HUDEP-2 (cell line): ENCODE measurements around the gene DBNL.

Source experiments
- DNase-seq, 76 experiments: peaks; one replicate each; lab custom pipeline; 2025; ENCODE audit not compliant: unreplicated experiment in 76 of 76; lab: John Stamatoyannopoulos, UW

DBNL gene

DNA sequence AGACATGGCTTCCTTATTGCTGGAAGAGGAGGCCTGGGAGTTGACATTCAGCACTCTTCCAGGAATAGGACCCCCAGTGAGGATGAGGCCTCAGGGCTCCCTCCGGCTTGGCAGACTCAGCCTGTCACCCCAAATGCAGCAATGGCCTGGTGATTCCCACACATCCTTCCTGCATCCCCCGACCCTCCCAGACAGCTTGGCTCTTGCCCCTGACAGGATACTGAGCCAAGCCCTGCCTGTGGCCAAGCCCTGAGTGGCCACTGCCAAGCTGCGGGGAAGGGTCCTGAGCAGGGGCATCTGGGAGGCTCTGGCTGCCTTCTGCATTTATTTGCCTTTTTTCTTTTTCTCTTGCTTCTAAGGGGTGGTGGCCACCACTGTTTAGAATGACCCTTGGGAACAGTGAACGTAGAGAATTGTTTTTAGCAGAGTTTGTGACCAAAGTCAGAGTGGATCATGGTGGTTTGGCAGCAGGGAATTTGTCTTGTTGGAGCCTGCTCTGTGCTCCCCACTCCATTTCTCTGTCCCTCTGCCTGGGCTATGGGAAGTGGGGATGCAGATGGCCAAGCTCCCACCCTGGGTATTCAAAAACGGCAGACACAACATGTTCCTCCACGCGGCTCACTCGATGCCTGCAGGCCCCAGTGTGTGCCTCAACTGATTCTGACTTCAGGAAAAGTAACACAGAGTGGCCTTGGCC is 16.6 kb downstream of the DBNL start:
- no peak for DNase-seq

DNA sequence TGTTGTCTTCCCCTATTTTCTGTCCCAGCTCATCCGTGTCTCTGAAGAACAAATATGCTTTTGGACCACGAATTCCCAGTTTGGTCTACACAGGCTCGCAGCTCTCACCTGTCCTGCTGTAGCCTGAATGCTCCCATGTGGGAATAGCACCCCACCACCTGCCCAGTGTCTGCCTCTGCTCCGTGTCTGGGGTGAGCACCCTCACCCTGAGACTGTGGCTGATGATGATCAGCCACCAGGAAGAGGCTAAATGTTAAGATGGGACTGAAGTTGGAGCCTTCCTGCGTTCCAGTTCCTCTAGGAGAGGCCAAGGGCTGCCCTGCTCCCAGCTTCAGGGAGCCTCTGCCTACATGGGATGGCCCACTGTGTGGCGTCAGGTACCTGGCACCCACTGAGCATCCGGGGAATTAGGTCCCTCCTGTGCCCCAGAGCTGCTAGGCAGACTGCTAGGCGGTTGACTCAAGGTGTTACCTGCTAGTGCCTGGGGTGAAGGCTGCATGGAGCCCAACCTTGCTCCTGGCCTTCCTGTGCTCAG is 17.2 kb downstream of the DBNL start:
- DNase-seq, result no peak

DNA sequence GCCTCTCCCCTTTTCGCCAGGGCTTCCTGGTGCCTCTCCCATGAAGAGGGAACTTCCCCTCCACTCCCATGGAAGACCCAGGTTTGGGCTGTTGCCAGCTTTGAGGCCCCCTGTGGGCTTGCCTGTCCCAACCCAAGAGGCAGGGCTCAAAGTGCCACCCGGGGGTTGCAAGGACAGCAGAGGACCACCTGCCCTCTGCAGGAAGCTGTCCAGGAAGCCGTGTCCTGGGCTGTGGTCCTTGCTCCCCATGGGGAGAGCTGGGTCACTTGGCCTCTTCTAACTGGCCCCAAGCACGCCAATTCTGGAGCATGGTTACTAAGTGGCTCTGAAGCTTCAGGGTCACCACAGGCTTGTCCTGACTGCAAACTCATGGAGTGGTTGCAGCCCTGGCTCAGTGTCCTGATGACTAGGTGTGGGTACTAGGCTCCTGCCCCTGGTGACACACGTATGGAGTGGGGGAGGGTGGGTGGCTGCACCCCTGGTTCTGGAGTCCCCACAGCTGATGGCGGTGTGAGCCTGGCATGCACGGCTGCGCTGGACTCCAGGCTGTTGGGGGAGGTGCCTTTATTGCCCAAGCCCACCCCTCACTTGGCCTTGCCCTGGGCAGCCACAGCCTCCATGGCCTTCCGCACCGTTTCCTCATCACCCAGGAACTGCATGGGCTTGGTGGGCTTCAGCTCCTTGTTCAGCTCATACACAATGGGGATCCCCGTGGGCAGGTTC is 17.8 kb downstream of the DBNL start:
- DNase-seq, result no peak

DNA sequence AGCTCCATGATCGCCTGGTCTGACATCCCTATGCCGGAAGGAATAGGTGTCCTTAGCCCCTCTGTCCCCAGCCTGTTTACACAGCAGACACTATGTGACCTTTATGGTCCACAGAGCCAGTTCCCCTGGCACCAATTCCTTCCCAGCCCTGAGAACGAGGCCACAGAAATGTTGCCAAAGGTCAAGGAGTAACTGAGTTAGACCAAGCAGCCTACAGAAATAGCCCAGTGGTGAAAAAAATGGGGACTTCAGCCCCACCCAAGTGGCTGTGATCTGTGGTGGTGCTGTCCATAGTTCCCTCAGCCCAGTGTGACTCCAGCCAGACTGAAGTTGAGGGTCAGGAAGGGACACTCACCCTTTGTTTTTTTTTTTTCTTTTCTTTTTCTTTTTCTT is 18.4 kb downstream of the DBNL start:
- no peak for DNase-seq

DNA sequence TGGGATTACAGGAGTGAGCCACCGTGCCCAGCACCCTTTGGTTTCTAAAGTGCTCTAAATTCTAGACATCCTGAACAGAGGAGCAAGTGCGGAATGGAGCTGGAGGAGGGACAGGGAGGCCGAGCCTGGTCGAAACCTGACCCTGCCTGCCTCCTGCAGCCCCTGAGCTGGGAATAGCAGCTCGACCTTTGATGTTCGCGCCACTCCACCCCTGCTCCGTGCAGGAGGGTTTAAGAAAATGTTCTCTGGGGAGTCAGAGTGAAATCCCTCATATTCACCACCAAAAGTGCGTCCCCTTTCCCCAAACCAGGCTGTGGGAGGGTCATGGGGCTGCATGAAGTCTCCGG is 19.0 kb downstream of the DBNL start:
- no peak for DNase-seq

DNA sequence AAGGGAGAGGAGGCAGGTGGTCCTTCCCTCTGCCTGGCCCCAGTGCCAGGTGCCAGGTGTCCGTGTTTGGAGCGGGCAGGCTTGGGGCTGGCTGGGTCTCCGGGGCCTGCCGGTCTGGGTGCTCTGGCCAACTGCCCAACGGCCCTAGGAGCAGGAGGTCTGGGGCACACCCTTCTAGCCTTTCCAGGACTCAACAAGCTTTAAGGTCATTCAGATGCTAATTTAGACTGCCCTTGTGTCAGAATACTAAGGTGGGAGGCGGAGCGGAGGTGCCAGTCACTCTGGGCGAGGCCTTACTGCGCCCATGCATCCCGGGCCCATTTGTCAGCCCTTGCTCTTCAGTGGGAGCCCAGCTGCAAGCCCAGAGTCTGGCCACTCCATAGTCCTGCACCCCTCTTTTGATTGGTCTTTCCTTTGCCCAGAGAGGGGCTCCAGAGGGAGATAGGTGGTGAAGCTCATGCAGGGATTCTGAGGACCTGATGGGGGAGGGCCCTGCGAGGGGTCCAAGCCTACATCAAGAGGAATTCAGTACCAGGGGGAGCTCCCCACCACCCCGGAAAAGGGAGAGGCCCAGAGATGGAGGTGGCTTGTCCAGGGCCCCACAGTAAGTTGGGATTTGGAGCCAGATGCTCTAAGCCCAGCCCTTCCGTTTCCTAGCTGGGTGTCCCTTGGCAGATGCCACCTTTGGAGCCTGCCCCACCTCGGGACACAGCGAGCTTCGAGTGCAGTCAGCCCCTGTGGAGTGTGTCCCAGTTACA is 19.6 kb downstream of the DBNL start:
- DNase-seq, result no peak

DNA sequence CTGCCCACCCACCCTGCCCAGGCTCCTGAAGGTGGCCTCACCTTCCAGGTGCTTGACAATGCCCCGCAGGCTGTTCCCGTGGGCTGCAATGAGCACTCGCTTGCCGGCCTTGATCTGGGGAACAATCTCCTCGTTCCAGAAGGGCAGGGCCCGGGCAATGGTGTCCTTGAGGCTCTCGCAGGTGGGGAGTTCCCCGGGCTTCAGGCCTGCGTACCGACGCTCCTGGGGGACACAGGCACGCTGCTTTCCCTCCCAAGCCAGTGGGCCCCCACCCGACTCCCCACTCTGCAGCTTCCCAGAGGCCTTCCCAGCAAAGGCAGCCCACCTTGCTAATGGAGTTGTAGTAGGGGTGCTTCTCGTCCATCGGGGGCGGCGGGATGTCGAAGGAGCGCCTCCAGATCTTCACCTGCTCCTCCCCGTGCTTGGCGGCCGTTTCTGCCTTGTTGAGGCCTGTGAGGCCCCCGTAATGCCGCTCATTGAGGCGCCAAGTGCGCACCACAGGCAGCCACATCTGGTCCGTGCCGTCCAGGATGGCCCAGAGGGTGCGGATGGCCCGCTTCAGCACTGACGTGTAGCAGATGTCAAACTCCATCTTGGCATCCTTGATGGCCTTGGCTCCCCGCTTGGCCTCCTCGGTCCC is 20.4 kb downstream of the DBNL start:
- DNase-seq, result no peak

DNA sequence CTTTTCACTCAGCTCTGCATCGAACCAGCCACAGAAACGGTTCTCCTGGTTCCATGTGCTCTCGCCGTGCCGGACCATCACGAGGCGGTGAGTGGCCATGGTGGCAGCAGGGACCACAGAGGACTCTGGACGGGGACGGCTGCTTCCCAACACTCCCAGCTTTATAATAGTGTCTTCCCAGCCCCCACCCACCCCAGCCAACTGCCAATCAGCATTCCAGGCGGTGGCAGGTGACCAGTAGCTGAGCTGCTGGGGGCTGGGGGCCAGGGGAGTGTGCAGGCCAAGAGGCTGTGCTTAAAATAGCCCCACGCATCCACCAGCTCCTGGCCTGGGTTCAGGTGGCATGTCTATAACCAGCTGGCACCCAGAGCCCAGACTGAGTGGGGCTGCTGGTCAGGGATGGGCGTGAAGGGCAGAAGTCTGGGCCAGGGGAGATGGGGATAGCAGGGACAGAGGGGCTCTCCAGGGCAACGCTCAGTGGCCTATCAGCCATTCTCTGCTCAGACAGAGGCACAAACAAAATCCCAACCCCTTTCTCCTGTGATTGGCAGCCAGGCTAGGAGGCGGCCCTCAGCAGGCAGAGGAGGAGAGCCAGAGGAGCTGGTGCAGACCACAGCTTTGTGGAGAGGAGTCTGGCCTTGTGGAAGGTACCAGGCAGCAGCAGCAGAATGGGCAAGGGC is 21.1 kb downstream of the DBNL start, which contains the start of gene PGAM2:
Gene PGAM2 (minus strand): TSS at position 137 of the 680 bp plus-strand sequence. CDS start 38 bp downstream, at position 99.
- DNase-seq, result peak in 1 of 76 experiments; percentile 16

DNA sequence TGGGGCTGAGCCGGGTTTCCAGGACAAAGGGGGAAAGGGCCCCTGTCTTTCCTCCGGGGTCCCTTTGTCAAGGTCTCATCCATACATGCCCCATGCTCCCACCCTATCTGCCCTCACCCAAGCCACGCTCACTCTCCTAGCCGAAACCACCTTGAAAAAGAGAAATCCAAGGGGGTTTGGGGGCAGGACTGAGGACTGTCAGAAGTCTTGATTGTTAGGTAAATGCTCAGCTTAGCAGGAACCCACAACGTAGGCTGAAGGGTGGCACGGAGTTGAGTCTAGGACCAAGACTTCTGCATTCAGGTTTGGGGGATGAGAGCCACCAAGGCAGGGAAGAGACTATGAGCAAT is 21.6 kb downstream of the DBNL start:
- DNase-seq, result no peak

DNA sequence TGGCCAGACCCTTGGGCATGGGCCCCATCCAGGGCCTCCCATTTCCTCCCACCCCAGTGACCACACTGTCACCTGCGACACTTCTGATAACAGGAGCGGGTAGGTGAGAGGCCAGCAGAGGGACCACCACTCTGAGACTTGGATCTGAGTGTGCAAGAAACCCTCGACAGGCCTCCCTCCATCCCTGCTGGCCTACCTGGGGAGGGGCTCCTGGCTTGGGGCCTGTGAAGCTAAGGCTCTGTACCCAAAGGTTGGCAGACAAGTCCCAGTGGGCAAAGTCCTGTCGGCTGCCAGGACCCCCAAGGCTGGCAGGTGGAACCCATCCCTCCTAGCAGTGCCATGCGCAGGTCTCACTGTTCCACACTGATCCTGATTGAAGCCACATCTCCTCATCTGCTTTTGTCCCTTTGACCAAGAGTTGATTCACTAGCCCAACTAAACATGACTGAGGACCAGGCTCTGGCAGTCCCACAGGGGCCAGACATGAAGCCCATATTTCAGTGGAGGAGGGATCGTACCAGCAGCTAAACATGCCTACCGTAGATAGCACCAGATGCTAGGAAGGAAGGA is 22.1 kb downstream of the DBNL start:
- no peak for DNase-seq

DNA sequence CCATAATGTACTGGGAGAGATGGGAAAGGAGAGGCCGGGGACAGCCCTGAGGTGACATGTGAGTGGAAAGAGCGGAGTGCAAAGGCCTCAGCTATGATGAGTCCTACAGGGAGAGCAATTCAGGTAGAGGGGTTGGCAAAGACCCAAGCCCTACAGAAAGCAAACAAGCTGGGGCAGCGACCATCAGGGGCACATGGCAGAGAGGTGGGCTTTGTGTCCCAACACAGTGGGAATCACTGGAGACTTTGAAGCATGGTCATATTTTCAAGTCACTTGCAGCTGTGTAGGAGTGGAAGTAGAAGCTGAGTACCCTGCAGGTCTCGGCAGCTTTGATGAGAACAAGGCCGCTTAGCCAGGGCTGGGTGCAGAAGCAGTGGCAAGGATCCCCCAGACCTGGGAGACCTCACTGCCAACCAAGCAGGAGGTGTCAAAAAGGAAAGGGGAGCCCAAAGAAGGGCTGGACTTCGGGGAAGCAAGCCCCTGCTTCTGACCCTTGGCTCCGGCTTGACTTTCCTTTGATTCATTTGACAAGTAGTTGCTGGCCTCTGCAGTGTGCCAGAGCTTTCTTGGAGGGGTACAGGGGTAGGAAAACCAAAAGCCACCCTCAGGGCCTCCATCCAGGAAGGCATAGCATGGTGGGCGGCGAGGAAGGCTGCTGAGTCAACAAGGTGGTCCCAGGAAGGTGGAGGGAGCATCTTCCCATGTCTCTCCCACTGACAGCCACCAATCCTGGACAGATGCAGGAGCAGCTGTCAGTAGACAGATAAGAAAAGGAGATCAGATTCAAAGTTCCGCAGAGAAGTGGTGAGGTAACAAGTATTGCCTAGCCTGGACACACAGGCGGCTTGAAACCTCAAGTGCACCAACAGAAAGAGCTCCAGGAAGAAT is 22.8 kb downstream of the DBNL start:
- DNase-seq, result no peak

DNA sequence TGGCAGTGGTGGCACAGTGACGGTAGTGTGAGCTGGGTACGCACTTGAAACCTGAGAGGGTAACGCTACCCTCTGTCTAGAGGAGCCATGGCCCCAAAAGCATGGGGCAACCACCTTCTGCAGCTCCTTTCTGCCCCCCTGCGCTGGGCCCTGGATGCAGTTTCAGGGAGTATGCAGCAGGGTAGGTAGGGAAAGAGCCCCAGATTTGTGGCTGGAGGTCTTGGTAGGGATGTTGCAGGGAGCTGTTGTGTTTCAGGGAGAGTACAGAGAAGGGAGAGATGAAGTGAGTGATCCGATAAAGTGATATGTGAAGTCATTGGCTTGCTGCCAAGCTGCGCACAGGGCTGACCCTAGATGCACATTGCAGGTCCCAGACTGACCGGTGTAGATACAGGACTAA is 23.6 kb downstream of the DBNL start:
- DNase-seq, result peak in 3 of 76 experiments; percentile 10 to 28 (median 26)

DNA sequence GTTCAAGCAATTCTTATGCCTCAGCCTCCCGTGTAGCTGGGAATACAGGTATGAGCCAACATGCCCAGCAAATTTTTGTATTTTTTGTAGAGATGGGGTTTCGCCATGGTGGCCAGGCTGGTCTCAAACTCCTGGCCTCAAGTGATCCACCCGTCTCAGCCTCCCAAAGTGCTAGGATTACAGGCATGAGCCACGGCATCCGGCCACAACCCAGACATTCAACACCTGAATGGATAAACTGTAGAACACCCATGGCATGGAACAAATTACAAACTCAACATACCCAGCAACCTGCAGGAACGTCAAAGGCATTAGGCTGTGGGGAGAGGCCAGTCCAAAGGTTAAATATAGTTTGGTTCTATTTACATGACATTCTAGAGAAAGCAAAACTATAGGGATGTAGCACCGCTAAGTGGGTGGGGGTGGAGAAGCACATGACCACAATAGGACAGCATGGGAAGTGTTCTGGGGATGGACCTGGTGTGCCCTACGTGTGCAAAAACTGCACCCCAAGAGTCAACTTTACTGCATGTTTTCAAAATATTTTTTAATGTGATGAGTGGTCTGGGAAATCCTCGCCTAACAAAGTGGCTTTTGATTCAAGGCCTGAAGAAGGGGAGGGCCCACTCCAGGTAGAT is 27.3 kb downstream of the DBNL start:
- DNase-seq, result no peak

DNA sequence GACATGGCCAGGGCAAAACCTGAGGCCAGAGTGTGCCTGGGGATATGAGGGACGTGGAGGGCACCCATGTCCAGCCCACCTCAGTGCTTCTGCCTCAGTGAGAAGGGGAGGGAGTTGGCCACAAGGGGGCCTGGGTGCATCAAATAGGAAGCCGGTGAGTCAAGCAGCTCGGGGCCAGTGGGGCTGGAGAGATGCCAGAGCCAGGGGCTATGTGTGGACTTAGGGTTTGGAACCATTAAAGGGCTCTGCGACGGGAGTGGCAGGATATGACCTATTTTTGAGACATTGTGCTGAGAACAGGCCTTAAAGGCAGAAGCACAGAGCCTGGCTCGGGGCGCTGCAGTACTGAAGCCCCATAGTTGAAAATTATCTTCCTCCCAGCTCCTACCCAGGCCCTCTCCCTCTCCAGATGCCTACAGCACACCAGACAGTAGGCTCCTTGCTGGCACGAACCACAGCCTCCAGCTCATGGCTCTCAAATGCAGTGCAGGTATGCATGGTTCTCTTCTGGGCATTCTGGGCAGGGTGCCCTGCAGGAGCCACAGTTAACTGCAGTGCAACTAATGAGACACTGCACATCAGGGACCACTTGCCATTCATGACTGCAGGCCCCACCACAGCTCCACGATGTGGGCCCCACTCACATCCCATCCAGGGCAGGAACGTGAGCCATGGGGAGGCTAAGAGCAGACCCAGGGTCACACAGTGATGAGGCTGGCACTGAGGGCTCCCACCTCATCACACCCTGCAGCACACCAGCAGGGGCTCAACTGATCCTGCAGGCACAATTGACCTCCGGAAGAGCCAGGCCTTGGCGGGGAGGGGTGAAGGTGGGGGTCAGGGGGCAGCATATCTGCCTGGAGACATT is 28.1 kb downstream of the DBNL start:
- DNase-seq, result peak in 50 of 76 experiments; percentile 3 to 63 (median 29)

DNA sequence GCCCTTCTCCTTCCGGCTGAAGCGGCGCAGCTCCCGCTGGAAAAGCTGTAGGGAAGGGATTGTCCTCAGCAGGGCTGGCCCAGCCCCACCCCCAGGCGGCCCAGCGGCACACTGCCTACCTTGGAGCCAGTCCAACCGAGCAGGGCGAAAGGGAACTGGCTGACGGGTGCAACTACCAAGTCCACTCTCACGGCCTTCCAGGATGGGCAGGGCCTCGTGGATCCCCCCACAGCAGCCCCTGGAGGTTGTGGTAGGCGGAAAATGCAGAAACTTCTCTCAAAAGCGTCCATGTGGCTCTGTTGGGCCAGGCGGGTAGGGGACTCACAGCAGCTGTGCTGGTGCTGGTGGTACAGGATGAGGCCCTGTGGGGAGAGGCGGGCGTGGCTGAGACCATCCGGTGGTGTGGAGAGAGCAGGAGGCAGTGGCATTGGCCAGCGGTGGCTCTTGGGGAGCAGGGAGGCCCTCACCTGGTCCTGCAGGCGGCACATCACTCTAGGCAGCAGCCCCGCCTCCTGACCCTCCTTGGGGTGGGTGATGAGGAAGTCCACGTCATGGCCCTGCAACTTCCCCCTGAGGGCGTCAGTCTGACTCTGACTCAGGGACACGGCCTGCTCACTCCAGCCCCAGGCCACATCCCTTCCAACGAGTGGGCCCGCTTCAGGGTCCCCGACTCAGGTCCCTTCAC is 29.3 kb downstream of the DBNL start:
- no peak for DNase-seq

DNA sequence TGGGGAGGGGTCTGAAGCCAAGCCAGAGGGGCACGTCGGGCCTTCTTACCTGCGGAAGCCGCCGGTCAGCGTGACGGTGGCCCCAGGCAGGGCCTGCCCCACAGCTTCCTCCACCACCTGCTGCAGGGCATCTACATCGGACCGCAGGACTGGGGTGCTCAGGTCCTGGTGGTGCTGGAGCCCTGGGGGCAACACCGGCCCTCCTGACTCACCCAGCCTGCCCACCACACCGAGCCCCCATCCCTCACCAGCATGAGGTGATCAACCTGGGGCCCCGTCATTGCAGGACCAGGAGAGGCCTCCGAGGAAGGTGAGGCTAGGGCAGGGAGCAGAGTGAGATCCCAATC is 29.8 kb downstream of the DBNL start:
- no peak for DNase-seq
